GM21825 (cell line): ENCODE measurements around the gene LIMCH1.
A peak's percentile ranks its signal among the peaks of the same experiment; 100 is the strongest.
"Not testable (repeated sequence)": the region's sequence is repeated elsewhere in the genome, so short reads cannot be mapped to it uniquely, and the experiment has no call there.

Source experiments
- ATAC-seq: cut with Tn5 transposase; IDR thresholded peaks from one replicate; pipeline ENCODE4 v1.9.1; 2021; ENCODE audit warnings: mild to moderate bottlenecking, moderate library complexity; ENCODE audit not compliant: unreplicated experiment

Gene LIMCH1

DNA sequence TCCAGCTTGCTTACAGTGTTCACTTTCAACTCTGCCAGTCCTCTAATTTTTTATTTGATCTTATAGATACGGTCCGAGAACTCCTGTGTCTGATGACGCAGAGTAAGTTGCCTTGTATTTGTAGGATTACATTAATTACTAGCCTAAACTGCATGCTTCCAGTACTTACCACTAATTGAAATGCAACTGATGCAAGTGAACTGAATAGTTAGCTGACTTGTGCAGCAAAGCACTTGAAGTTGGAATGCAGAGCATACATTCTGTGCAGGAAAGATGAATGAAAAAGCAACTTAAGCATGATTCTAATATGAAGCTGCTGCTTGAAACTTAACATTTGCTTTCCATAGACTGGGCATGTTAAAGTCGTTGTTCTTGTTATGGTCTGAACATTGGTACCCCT lies 100.9 kb downstream of the LIMCH1 start:
- ATAC-seq, result no peak

DNA sequence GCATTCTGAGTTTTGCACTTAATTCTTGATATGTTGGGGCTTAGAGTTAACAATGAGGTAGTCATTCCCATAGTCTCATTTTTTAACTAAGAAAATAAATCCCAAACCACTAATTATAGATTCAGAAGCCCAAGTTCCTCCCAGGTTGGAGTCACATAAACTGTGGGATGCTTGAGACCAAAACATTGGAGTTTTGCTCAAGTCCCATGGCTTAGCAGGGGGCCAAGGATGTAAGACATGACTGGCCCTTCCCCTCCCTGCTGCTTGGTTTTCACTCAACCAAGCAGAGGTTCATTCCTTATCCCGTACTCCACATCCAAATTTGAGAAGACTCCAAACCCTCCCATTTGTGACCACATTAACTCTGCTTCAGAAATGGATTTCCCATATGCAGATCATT lies 101.3 kb downstream of the LIMCH1 start:
- ATAC-seq, result no peak

DNA sequence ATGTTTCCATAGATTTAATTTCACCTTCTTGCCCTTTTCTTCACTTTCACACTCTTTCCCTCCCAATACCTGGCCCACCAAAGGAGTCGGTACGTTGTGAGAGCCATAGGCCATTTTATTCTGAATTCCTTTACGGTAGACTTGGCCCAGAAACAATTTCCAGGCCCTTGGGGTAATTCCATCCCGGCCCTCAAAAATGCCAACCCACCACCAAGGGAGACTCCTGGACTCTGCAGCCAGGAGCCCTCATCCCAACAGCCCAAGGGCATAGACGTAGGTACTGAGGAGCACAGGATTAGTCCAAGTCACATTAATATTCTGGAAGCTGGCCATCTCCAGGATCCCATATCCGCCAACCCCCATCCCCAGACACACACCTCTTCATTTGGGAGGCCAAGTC lies 102.9 kb downstream of the LIMCH1 start:
- no peak for ATAC-seq

DNA sequence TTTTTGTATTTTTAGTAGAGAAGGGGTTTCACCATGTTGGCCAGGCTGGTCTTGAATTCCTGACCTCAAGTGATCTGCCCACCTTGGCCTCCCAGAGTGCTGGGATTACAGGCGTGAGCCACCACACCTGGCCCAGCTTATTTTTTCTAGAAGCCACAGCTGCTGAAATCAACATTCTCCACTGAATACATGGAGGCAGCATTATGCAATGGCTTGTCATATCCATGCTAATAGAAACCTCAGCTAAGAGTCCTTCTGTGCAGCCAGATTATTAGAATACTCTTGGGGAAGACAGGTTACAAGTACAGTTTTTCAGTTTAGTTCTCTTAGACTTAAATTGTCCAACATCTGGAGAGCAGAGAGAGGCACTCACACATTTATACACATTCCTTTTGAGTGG lies 104.8 kb downstream of the LIMCH1 start:
- ATAC-seq, result not testable (repeated sequence)

DNA sequence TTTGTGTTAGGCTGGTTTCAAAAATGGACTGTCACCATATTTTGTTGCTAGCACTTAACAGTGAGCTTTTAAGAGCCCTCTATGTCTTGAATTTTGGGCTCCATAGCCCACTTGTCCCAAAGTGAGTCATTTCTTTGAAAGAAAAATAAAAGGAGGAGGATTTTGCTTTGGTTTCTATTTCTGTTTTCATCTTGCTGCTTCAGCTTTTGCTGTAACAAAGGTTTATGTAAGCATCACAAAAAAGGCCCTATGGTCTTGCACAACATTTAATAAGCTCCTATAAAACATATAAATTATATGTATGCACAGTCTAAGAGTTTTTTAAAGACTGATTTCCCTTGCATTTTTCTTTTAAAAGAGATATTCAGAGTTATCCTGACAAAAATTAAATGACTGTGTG lies 105.4 kb downstream of the LIMCH1 start:
- ATAC-seq, result no peak

DNA sequence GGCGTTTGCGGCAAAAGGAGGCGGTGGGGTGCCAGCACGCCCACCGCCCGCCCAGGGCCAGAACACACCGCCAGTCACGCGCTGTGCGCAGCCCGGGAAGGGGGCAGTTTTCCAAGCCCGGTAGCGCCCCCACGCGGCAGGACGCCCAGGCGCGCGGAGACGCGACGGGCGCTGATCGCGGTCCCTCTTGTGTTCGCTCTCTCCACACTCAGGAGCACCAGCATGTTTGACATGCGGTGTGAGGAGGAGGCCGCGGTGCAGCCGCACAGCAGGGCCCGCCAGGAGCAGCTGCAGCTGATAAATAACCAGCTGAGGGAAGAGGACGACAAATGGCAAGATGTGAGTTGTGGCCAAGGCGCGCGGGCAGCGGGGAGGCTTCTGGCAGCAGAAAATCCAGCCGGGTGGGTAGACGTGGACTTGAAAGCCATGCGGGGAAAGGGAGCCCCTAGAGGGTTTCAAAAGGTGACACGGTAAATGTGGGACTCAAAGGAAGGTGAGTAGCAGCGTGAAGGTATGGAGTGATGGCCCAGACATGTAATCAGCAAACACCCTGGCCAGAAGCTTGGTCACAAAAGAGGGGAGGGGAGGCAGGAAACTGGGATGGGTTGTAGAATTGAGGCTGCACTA lies 106.4 kb downstream of the LIMCH1 start:
- ATAC-seq, result no peak

DNA sequence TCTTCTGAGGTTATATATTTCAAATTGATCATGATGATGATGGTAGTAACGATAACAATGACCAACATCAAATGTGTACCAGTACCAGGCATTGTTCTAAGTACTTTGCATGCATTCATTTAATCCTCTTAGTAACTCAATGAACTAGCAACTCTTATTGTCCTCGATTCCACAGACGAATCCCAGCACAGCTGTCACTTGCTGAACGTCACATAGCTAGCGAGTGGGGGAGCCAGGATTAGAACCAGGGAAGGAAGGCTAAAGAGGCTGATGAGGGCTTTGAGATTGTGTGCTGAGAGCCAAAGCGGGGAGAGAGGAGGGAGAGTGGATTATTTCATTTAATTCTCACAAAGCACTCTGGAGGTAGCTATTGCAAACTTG lies 106.9 kb downstream of the LIMCH1 start:
- no peak for ATAC-seq

DNA sequence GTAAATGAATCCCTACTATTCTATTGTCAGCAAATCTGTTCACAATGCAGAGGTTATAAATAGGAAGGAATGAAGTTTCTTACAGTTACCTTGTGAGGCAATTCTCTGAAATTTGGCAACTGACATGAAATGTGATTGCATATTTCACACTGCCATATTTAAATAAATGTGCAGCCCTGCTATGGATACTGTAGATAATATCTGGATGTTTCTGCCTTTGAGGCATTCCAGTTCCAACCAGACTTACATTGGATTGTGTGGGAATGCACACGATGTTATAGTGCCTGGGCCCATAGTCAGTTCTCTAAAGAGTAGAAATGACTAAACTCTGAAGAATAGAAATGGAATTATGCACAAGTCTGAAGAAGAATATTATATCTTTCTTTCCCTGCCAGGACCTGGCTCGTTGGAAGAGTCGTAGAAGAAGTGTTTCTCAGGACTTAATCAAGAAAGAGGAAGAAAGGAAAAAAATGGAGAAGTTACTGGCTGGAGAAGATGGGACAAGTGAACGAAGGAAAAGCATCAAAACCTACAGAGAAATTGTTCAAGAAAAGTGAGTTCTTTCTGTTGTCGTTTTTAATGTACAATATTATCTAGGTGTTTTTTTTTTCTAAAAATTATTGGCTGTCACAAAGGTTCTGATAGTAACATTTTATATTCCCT lies 107.9 kb downstream of the LIMCH1 start:
- ATAC-seq, result no peak

DNA sequence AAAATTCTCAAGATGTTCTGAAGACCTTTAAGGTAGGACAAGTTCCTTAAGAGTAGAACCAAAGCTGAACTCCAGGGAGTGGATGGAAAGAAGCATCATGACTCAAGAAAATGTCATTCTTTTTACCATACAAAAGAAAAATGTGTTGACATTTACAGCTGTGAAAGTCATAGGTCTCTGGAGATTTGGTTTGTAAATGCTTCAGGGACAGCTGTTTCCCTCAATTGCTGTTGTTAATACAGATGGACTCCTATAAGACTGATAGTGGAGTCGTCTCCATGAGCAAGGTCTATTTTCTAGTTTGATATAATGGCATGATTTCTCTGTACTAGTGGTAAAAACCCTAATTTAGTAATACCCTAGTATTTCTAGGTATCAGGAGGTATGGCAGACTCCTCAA lies 108.9 kb downstream of the LIMCH1 start:
- ATAC-seq, result no peak

DNA sequence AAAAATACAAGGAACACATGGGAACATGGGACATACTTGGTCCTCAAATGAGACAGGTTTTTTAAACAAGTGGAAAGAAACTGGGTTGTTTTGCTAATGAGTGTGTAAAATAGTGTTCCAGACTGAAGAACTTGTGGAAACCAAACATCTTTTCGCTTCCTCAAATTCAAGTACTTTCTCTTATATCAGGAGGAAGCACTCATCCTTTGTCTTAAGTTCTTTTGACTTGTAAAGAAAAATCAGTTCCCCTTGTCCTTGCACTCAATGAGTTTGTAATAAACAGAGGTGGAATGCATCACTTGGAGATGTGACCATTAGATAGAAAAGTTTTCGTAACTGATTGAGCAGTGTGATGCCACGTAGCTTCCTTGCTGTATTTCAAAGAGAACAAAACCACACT lies 109.4 kb downstream of the LIMCH1 start:
- ATAC-seq, result no peak

DNA sequence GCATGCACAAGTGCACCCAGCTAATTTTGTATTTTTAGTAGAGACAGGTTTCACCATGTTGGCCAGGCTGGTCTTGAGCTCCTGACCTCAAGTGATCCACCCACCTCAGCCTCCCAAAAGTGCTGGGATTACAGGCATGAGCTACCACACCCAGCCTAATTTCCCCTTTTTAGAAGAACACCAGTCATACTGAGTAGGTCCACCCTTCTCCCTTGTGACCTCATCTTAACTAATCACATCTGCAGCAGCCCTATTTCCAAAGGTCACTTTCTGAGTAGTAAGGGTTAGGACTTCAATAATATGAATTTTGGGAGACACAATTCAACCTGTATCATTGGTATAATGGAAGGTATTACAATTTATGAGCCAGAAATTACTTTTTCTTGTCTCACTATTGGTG lies 113.2 kb downstream of the LIMCH1 start:
- ATAC-seq, result not testable (repeated sequence)

DNA sequence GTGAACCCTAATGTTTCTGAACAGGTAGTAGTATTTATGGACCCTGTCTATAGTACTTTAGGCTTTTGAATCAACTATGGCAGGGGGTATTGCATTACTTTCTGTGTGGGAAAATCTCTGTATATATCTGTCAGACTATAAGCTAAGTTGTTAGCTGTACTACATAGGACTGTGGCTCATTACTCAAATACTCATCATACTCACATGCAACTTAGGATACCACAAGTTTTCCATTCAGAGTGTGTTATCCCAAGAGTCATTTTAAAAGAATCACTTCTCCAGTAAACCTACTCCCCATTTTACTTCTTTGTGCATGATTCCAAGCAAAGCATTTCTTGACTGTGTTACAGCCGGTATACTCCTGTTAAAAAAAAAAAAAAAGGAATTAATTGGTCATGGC lies 115.0 kb downstream of the LIMCH1 start:
- no peak for ATAC-seq

DNA sequence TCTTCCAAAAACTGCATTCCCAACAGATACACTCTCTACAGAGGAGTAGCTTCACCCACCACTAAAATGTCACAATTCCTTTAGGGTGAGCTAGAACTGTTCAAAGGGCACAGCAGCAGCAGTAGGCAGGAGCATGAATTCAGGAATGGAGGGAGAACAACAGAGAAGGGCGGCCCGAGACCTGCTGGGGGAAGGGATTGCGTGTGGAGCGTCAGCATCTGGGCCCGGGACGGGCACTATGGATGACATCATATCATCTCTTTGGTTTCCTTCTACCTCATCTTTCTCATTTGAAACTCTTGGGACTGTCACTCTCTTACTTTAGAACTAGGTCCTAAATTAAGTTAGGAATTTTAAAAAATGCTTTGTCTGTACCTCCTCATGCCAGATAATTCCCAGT lies 115.6 kb downstream of the LIMCH1 start:
- ATAC-seq, result no peak

DNA sequence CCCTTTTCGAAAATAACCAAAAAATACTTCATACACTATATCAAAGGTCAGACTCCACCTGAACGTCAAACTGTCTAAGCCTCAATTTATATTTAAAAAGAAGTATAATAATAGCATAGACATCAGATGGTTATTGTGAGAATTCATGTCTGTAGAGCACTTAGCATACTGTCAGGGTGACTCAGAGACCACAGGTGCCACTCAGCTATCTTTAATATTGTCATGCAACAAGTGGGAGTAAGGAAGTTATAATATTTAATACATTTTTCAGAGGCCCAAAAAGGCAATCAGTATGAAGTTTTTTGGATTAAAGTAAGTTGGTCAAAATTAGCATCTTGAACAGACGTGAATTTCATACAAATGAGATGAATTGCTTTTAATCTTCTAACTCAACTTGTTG lies 117.2 kb downstream of the LIMCH1 start:
- no peak for ATAC-seq

DNA sequence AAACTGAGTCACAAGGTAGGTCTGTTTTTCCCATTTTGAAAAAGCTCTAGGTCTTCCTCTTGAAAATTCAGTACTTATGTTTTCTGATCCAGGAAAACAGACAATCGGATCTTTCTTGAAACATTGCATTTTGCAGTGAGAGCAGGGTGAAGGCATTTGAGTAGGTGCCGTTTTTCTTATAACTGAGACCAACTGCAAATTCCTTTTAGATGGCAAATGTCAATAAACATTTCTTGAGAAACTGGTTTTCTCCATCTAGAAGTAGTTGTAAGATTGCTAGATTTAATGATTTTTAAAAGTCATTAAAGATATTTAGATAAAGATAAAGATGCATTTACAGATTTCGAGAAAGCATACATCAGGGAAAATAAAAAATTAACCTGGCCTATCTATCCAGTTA lies 118.1 kb downstream of the LIMCH1 start:
- no peak for ATAC-seq

DNA sequence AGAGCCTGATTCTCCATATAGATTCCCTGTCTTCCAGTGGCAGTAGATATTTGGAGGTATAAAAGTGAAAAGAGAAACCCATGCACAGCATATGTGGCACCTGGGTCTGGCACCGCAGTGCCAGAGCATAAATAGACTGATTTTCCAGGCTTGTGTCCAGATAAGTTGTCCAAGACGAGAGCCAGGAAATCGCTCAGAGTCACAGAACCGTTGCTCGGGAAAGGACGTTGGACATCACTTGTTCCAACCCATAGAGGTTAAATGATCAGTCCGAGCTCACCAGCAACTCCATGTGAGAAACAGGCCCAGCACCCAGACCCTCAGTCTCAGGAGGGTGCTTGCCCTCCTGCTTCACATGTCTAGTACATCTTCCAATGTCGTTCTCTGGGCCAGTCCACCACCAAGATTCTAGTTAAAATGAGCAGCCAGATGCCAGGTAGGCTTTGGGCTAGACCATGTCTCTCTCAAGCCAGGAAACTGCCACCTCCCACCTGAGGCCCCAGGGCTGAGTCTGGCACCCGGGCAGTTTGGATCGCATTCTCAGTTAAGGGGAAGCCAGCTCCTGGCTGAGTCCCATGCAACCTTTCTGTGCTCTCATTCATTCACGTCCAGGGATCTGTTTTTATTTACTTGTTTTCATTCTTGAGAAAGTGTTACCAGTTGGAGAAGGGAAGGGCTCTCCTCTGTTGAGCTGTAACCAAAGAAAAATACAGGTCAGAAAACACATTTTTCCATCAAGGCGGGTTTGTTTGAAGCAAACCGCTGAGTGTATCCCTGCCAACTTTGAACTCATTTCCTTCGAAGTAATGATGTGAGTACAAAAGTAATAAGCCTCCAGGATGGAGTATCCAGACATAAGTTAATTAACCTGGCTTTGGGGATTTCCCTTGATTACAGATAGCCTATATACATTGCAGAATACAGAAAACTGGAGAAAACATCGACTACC lies 118.9 kb downstream of the LIMCH1 start:
- ATAC-seq, result no peak

DNA sequence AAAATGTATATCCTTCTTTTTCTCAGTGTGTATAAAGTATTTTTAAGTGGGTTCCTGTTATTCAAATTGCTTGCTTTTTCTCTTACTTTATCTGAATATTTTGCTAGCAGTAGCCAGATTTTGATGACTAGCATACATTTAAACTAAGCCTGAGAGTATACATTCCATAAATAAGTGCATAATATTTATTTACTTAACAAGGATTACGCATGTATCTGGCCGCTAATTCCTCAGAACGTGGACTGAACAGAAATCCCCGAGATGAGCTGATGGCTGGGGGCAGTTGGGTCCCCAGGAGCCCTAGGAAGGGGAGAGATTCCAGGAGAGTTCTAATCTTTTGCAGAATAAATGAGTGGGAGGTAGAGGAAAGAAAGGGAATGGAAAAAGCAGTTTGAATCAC lies 119.6 kb downstream of the LIMCH1 start:
- no peak for ATAC-seq

DNA sequence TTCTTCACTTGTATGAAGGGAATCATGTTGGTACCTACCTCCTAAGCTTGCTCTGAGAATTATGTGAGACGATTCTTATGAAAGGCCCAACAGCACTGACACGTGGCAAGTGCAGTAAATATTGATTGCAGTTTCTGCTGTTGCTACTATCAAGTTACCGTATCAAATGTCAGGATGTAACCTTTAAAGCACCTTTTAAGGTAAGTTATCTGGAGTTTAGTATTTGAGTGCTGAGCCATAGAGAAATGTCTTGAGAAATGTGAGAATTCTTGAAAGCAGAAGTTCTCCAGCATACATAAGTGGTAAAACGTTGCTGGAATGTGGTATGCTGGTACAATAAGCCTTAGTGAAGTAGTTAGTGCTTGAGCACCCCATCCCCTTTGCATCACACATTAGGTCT lies 120.2 kb downstream of the LIMCH1 start:
- no peak for ATAC-seq

DNA sequence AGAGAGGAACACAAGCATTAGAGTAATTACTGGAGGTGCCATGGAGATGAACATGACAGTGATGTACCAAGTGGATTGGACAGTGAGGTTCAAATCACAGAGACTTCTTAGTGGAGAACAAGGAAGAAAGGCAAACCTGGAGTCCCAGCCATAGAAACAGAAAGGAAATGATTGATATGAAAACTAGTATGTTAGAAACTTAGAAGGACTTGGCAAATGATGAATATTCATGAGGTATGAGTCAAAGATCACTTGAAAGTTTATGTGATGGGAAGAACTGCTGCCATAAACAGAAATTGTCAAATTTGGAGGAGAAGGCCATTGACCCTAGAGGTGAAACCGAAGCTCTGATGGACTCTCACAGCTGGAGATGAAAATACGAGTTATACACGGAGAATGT lies 122.4 kb downstream of the LIMCH1 start:
- ATAC-seq, result no peak

DNA sequence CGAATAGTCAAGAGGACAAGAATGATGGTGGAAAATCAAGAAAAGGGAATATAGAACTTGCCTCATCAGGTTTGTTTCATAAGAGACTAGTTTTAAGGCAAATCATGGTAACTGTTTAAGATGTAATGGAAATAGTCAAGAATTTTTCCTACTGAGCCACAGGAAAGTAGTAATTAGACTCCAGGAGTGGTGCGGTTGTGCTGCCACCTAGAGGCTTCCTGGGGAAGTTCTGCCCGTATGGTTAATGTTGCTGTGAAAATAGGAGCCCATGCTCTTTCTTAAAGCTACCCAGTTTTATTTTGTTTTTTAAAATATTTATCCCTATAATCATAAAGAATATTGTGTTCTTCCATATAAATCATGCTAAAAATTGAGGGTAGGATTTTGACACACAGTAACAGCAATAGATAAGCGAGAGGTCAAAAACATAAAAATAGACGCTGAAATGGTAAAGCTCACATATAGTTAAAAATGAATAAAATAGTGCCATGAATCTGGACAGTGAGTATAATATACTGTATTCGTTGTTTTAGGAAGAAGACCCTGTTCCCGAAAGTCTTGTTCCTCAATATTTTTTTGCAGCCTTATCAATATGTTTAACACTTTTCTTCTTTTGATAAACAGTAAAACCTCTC lies 123.6 kb downstream of the LIMCH1 start:
- ATAC-seq, result peak; percentile 65

DNA sequence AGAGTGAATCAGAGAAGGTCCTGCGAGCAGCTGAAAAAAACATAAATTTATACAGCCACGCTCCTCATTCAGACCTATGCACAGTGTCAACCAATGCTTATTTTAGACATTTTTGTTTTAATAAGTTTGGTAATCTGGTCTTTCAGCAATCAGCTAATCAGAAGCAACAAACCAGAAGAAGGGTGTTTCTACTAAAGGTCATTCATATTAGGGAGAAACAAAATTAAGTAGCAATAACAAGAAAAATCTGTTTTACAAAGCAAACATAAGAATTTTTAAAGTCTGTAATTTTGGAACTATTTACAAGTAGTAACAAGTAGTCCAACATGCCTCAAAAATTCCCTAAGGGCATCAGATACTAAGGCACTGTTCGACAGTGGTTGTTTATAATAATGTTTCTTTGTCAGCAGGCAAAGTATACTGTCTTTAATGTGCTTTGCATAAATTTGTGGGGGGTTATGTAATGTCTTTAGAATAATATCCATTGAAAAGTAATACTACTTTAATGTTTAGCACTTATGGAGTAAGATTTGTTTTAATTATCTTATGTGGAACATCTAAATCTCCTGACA lies 127.8 kb downstream of the LIMCH1 start:
- ATAC-seq, result no peak
